Measurements from ENCODE around the gene CTDP1. TPM values are rescaled to one million over a fixed set of nuclear protein-coding genes. Genes with fewer than 3 reads are reported as not detected.

CTDP1 gene
- polyA plus RNA-seq, 1 donor (not counting 4 experiments of a cell fraction or from before 2014, with no cell fraction given), result 9.2 TPM

- no peak overlapping the region for H3K9ac ChIP-seq (ENCODE audit: control insufficient read depth, extremely low read depth, insufficient read depth, low read length)
- TF ChIP-seq EZH2 (IDR thresholded peaks at IDR 0.05; ENCODE audit: low read length), result no peak
- TF ChIP-seq, protein P1, sequence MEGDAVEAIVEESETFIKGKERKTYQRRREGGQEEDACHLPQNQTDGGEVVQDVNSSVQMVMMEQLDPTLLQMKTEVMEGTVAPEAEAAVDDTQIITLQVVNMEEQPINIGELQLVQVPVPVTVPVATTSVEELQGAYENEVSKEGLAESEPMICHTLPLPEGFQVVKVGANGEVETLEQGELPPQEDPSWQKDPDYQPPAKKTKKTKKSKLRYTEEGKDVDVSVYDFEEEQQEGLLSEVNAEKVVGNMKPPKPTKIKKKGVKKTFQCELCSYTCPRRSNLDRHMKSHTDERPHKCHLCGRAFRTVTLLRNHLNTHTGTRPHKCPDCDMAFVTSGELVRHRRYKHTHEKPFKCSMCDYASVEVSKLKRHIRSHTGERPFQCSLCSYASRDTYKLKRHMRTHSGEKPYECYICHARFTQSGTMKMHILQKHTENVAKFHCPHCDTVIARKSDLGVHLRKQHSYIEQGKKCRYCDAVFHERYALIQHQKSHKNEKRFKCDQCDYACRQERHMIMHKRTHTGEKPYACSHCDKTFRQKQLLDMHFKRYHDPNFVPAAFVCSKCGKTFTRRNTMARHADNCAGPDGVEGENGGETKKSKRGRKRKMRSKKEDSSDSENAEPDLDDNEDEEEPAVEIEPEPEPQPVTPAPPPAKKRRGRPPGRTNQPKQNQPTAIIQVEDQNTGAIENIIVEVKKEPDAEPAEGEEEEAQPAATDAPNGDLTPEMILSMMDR (optimal IDR thresholded peaks at IDR 0.05 in 1 of 3, IDR thresholded peaks at IDR 0.05 in 1 of 3, conservative IDR thresholded peaks at IDR 0.05 in 1 of 3; ENCODE audit: extremely low read depth in 1 of 3, insufficient read depth in 2 of 3, low read length in 3 of 3), result no peak
- H3K9me1 ChIP-seq (ENCODE audit: control insufficient read depth, extremely low read depth, insufficient read depth, low read length), result no peaks in the 10 kb centered on the region
- H4K20me1 ChIP-seq (ENCODE audit: control insufficient read depth, extremely low read depth, insufficient read depth, low read length), result peaks cover 4% of the 10 kb centered on the region
- peaks cover 44% of the 10 kb centered on the region for H3K27me3 ChIP-seq (ENCODE audit: control insufficient read depth, extremely low read depth, insufficient read depth, low read length)
- no peak overlapping the region for H3K27ac ChIP-seq (ENCODE audit: control insufficient read depth, insufficient read depth, low read length)
- DNase-seq (ENCODE audit: low read depth, low spot score) (no peak), FAIRE-seq (no peak)
- no peaks in the 10 kb centered on the region for H3K79me2 ChIP-seq (ENCODE audit: control insufficient read depth, insufficient read depth, low read length)
- peaks cover 11% of the 10 kb centered on the region for H3K4me1 ChIP-seq (ENCODE audit: control insufficient read depth, extremely low read depth, insufficient read depth, low read length)
- dilution Hi-C loops (cut with MboI; ENCODE audit: extremely low pct_ligation_motif_present, low sequenced_read_pairs), result no loop called here
- no peak overlapping the region for H3K4me3 ChIP-seq (ENCODE audit: control insufficient read depth in 2 of 3, extremely low read depth in 1 of 3, insufficient read depth in 2 of 3, low read depth in 1 of 3, low read length in 3 of 3)
- H3K9me3 ChIP-seq (ENCODE audit: control insufficient read depth, low read depth, low read length), result peaks cover 4% of the 10 kb centered on the region
- no peak overlapping the region for H2AFZ ChIP-seq (ENCODE audit: control insufficient read depth, low read length)
- no peaks in the 10 kb centered on the region for H3K36me3 ChIP-seq (ENCODE audit: control insufficient read depth in 2 of 2, extremely low read depth in 1 of 2, insufficient read depth in 2 of 2, low read length in 2 of 2)
- H3K4me2 ChIP-seq (ENCODE audit: control insufficient read depth, extremely low read depth, insufficient read depth, low read depth, low read length), result no peak overlapping the region
Measured at GRCh38 chr18:79789901-79790890, 110.6 kb downstream of the CTDP1 start.

GRCh38 chr18:79790996-79791972 lies 111.7 kb downstream of the CTDP1 start:
- H3K9me1 ChIP-seq (ENCODE audit: control insufficient read depth, extremely low read depth, insufficient read depth, low read length), result no peaks in the 10 kb centered on the region
- H3K79me2 ChIP-seq (ENCODE audit: control insufficient read depth, insufficient read depth, low read length), result no peaks in the 10 kb centered on the region
- TF ChIP-seq EZH2 (IDR thresholded peaks at IDR 0.05; ENCODE audit: low read length), result no peak
- H3K36me3 ChIP-seq (ENCODE audit: control insufficient read depth in 2 of 2, extremely low read depth in 1 of 2, insufficient read depth in 2 of 2, low read length in 2 of 2), result no peaks in the 10 kb centered on the region
- no peak for DNase-seq (ENCODE audit: low read depth, low spot score)
- no peak overlapping the region for H3K27ac ChIP-seq (ENCODE audit: control insufficient read depth, insufficient read depth, low read length)
- H3K4me2 ChIP-seq (ENCODE audit: control insufficient read depth, extremely low read depth, insufficient read depth, low read depth, low read length), result peak overlapping the region; percentile 2
- peaks cover 47% of the 10 kb centered on the region for H3K27me3 ChIP-seq (ENCODE audit: control insufficient read depth, extremely low read depth, insufficient read depth, low read length)
- no peak overlapping the region for H3K4me3 ChIP-seq (ENCODE audit: control insufficient read depth in 2 of 3, extremely low read depth in 1 of 3, insufficient read depth in 2 of 3, low read depth in 1 of 3, low read length in 3 of 3)
- H2AFZ ChIP-seq (ENCODE audit: control insufficient read depth, low read length), result no peak overlapping the region
- dilution Hi-C loops (cut with MboI; ENCODE audit: extremely low pct_ligation_motif_present, low sequenced_read_pairs), result no loop called here
- H4K20me1 ChIP-seq (ENCODE audit: control insufficient read depth, extremely low read depth, insufficient read depth, low read length), result peaks cover 4% of the 10 kb centered on the region
- peak; percentile 46 for FAIRE-seq
- H3K9ac ChIP-seq (ENCODE audit: control insufficient read depth, extremely low read depth, insufficient read depth, low read length), result no peak overlapping the region
- H3K9me3 ChIP-seq (ENCODE audit: control insufficient read depth, low read depth, low read length), result peaks cover 4% of the 10 kb centered on the region
- H3K4me1 ChIP-seq (ENCODE audit: control insufficient read depth, extremely low read depth, insufficient read depth, low read length), result peaks cover 11% of the 10 kb centered on the region

All from keratinocyte (primary cell).